Mesenchymal stem cell (in vitro differentiated cells and primary cell): ENCODE measurements around the gene MAP4.

ENCODE experiments used
- DNase-seq: peaks from one replicate; pipeline ENCODE4 v3.0.0-alpha.2; 2013
- H2AFZ ChIP-seq: one replicate; pipeline ENCODE4 v1.6.1; 2013; ENCODE audit warnings: low read depth, mild to moderate bottlenecking, control low read depth, inconsistent platforms, low read length, moderate library complexity
- H2AK5ac ChIP-seq: 2 replicates; pipeline ENCODE4 v1.6.1; 2013; ENCODE audit warnings: low read length, moderate library complexity, mild to moderate bottlenecking, inconsistent platforms; ENCODE audit not compliant: severe bottlenecking
- H2BK120ac ChIP-seq: one replicate; pipeline ENCODE4 v1.6.1; 2013; ENCODE audit warnings: low read depth, mild to moderate bottlenecking, inconsistent platforms, low read length, moderate library complexity
- H2BK12ac ChIP-seq, 2 experiments: one replicate each; pipeline ENCODE4 v1.6.1; 2013; ENCODE audit warnings: inconsistent platforms in 2 of 2, low read length in 2 of 2, mild to moderate bottlenecking in 2 of 2, moderate library complexity in 2 of 2, control low read depth in 1 of 2
- H2BK15ac ChIP-seq: one replicate; pipeline ENCODE4 v1.6.1; 2013; ENCODE audit warnings: mild to moderate bottlenecking, low read depth, inconsistent platforms; ENCODE audit not compliant: poor library complexity, severe bottlenecking
- H2BK5ac ChIP-seq: 2 replicates; pipeline ENCODE4 v1.6.1; 2013; ENCODE audit warnings: low read depth, mild to moderate bottlenecking, low read length, control low read depth, inconsistent platforms; ENCODE audit not compliant: poor library complexity, severe bottlenecking
- H3K14ac ChIP-seq, 2 experiments: one replicate each; pipeline ENCODE4 v1.6.1; 2013; ENCODE audit warnings: inconsistent platforms in 2 of 2, low read length in 2 of 2, control low read depth in 1 of 2, mild to moderate bottlenecking in 1 of 2, moderate library complexity in 1 of 2
- H3K18ac ChIP-seq, 2 experiments: one replicate each; pipeline ENCODE4 v1.6.1; 2013; ENCODE audit warnings: inconsistent platforms in 2 of 2, low read length in 2 of 2, control low read depth in 1 of 2, low read depth in 1 of 2, mild to moderate bottlenecking in 1 of 2
- H3K23ac ChIP-seq, 2 experiments: one replicate each; pipeline ENCODE4 v1.6.1; 2013; ENCODE audit warnings: inconsistent platforms in 2 of 2, low read length in 2 of 2, mild to moderate bottlenecking in 2 of 2, moderate library complexity in 2 of 2, control low read depth in 1 of 2
- H3K27ac ChIP-seq: 2 replicates; pipeline ENCODE4 v1.5.1; 2013; ENCODE audit warnings: mild to moderate bottlenecking, moderate library complexity, low read length, control low read depth, inconsistent platforms; ENCODE audit not compliant: poor library complexity, severe bottlenecking
- H3K27me3 ChIP-seq, 2 experiments: 2 replicates each; pipeline versions ENCODE4 v1.6.1 to v1.7.0; 2013; ENCODE audit warnings: low read length in 2 of 2, mild to moderate bottlenecking in 2 of 2, moderate library complexity in 2 of 2, control low read depth in 1 of 2, inconsistent platforms in 1 of 2; ENCODE audit not compliant: control insufficient read depth in 1 of 2, insufficient read depth in 1 of 2
- H3K36me3 ChIP-seq, 2 experiments: 2 replicates each; pipeline versions ENCODE4 v1.6.1 to v1.7.0; 2013; ENCODE audit warnings: low read length in 2 of 2, control low read depth in 1 of 2, inconsistent platforms in 1 of 2, low read depth in 1 of 2, mild to moderate bottlenecking in 1 of 2; ENCODE audit not compliant: insufficient read depth in 2 of 2, control insufficient read depth in 1 of 2
- H3K4ac ChIP-seq, 2 experiments: one replicate each; pipeline ENCODE4 v1.6.1; 2013; ENCODE audit warnings: inconsistent platforms in 2 of 2, low read length in 2 of 2, mild to moderate bottlenecking in 2 of 2, moderate library complexity in 2 of 2, control low read depth in 1 of 2, low read depth in 1 of 2
- H3K4me1 ChIP-seq: 2 replicates; pipeline ENCODE4 v1.6.1; 2013; ENCODE audit warnings: low read depth, low read length, control low read depth; ENCODE audit not compliant: control insufficient read depth, insufficient read depth
- H3K4me2 ChIP-seq: 2 replicates; pipeline ENCODE4 v1.6.1; 2013; ENCODE audit warnings: low read length, mild to moderate bottlenecking, inconsistent platforms; ENCODE audit not compliant: poor library complexity, severe bottlenecking
- H3K4me3 ChIP-seq, 2 experiments: 2 replicates each; pipeline versions ENCODE4 v1.5.1 to v1.7.0; 2013; ENCODE audit warnings: low read length in 2 of 2, mild to moderate bottlenecking in 2 of 2, control low read depth in 1 of 2, low read depth in 1 of 2; ENCODE audit not compliant: insufficient read depth in 1 of 2
- H3K79me1 ChIP-seq: replicated peaks from 2 replicates; pipeline ENCODE4 v1.6.1; 2013; ENCODE audit warnings: mild to moderate bottlenecking, control low read depth, low read length, inconsistent platforms; ENCODE audit not compliant: poor library complexity, severe bottlenecking
- H3K9ac ChIP-seq: 2 replicates; pipeline ENCODE4 v1.7.0; 2013; ENCODE audit warnings: mild to moderate bottlenecking, low read length, moderate library complexity
- H3K9me3 ChIP-seq: 2 replicates; pipeline ENCODE4 v1.7.0; 2013; ENCODE audit warnings: mild to moderate bottlenecking, low read length; ENCODE audit not compliant: control insufficient read depth
- H4K8ac ChIP-seq: one replicate; pipeline ENCODE4 v1.6.1; 2013; ENCODE audit warnings: inconsistent platforms, mild to moderate bottlenecking, low read length, moderate library complexity
- H4K91ac ChIP-seq: one replicate; pipeline ENCODE4 v1.6.1; 2013; ENCODE audit warnings: mild to moderate bottlenecking, low read length, inconsistent platforms
- WGBS: methylation state at CpG from one replicate; pipeline ENCODE4 v1.1.7; 2013; ENCODE audit warnings: mixed read lengths; 5-methylcytosine and 5-hydroxymethylcytosine counted together

The MAP4 gene

GRCh38 chr3:48001991-48002390, 14.2 kb downstream of the MAP4 start:
- peaks cover 17% of the 10 kb centered on the region for H3K79me1 ChIP-seq
- no peaks in the 10 kb centered on the region for H3K27me3 ChIP-seq
- H3K23ac ChIP-seq, result no peak overlapping the region
- H3K9ac ChIP-seq, result no peak overlapping the region
- H2BK5ac ChIP-seq, result no peak overlapping the region
- H3K4me2 ChIP-seq, result no peak overlapping the region
- H3K14ac ChIP-seq, result no peak overlapping the region
- peaks cover 1% of the 10 kb centered on the region for H3K4me1 ChIP-seq
- no peak overlapping the region for H2BK120ac ChIP-seq
- no peak overlapping the region for H3K27ac ChIP-seq
- no peak overlapping the region for H4K91ac ChIP-seq
- no peak overlapping the region for H2BK12ac ChIP-seq
- no peak for DNase-seq
- no peak overlapping the region for H2BK15ac ChIP-seq
- H3K4me3 ChIP-seq, result no peak overlapping the region
- H3K9me3 ChIP-seq, result no peaks in the 10 kb centered on the region
- no peak overlapping the region for H4K8ac ChIP-seq
- H3K18ac ChIP-seq, result no peak overlapping the region
- H3K4ac ChIP-seq, result no peak overlapping the region
- H3K36me3 ChIP-seq, result peaks cover 3 to 13% of the 10 kb centered on the region in 2 experiments
- no peak overlapping the region for H2AFZ ChIP-seq
- no peak overlapping the region for H2AK5ac ChIP-seq
- WGBS, result 100% methylated on average over 4 of the region's 4 CpGs

- Histone ChIP-seq H3K4me3 (no peak overlapping the region), H3K79me1 (peaks cover 24% of the 10 kb centered on the region), H3K14ac (no peak overlapping the region), H2BK120ac (no peak overlapping the region), H3K23ac (no peak overlapping the region), H2AK5ac (no peak overlapping the region), H3K4me1 (peaks cover 1% of the 10 kb centered on the region), H2BK12ac (no peak overlapping the region), H3K27me3 (no peaks in the 10 kb centered on the region), H3K9ac (no peak overlapping the region), H3K27ac (no peak overlapping the region), H2BK5ac (no peak overlapping the region), H3K36me3 (peaks cover 6 to 25% of the 10 kb centered on the region in 2 experiments), H2AFZ (no peak overlapping the region), H3K18ac (no peak overlapping the region), H3K4me2 (no peak overlapping the region), H4K8ac (no peak overlapping the region), H4K91ac (no peak overlapping the region), H3K9me3 (no peaks in the 10 kb centered on the region), H2BK15ac (no peak overlapping the region), H3K4ac (no peak overlapping the region)
- 96% methylated on average over 2 of the region's 2 CpGs for WGBS
- no peak for DNase-seq
Observed at GRCh38 chr3:48000212-48000611, 16.0 kb downstream of the MAP4 start.

- Histone ChIP-seq H3K18ac (no peak overlapping the region), H2BK12ac (no peak overlapping the region), H3K27ac (no peak overlapping the region), H3K9me3 (no peaks in the 10 kb centered on the region), H3K4me2 (no peak overlapping the region), H2BK15ac (no peak overlapping the region), H2AK5ac (no peak overlapping the region), H3K36me3 (peaks cover 8 to 41% of the 10 kb centered on the region in 2 experiments), H3K4me1 (peaks cover under 1% of the 10 kb centered on the region), H3K14ac (no peak overlapping the region), H2BK5ac (no peak overlapping the region), H3K4ac (no peak overlapping the region), H3K4me3 (no peak overlapping the region), H3K9ac (no peak overlapping the region), H3K23ac (no peak overlapping the region), H2AFZ (no peak overlapping the region), H2BK120ac (no peak overlapping the region), H4K8ac (no peak overlapping the region), H3K27me3 (no peaks in the 10 kb centered on the region), H4K91ac (no peak overlapping the region), H3K79me1 (peaks cover 14% of the 10 kb centered on the region)
- 90% methylated on average over 2 of the region's 2 CpGs for WGBS
- DNase-seq, result no peak
Observed at GRCh38 chr3:47996440-47996839, 19.8 kb downstream of the MAP4 start.

- H2AK5ac ChIP-seq, result no peak overlapping the region
Observed at GRCh38 chr3:47994180-47994579, 22.0 kb downstream of the MAP4 start.

More at GRCh38 chr3:47994180-47994579, 22.0 kb downstream of the MAP4 start:
- Histone ChIP-seq H3K9ac (no peak overlapping the region), H3K36me3 (peaks cover 12 to 52% of the 10 kb centered on the region in 2 experiments), H3K27ac (no peak overlapping the region), H2BK120ac (no peak overlapping the region), H3K4ac (no peak overlapping the region), H2BK15ac (no peak overlapping the region), H3K18ac (no peak overlapping the region), H3K23ac (no peak overlapping the region), H2BK5ac (no peak overlapping the region), H3K9me3 (no peaks in the 10 kb centered on the region), H3K79me1 (peaks cover 11% of the 10 kb centered on the region), H3K14ac (no peak overlapping the region), H2BK12ac (no peak overlapping the region), H3K4me1 (no peaks in the 10 kb centered on the region), H2AFZ (no peak overlapping the region), H3K27me3 (no peaks in the 10 kb centered on the region), H3K4me3 (no peak overlapping the region), H3K4me2 (no peak overlapping the region), H4K91ac (no peak overlapping the region), H4K8ac (no peak overlapping the region)
- WGBS, result 79% methylated on average over 2 of the region's 3 CpGs
- DNase-seq, result no peak
